DMS 273 treated with DMSO at 0.1 percent for 48 hours (cell line): ENCODE data around the gene TSPAN31.
A peak's percentile ranks its signal among the peaks of the same experiment; 100 is the strongest.
"Not testable (repeated sequence)": the region's sequence is repeated elsewhere in the genome, so short reads cannot be mapped to it uniquely, and the experiment has no call there.

Source experiments
- DNase-seq: peaks from one replicate; lab custom pipeline; 2025; lab: John Stamatoyannopoulos, UW

The TSPAN31 gene

GRCh38 chr12:57744777-57745484, at the start of gene TSPAN31:
Gene TSPAN31, plus strand, starts transcription at chr12:57745039. Its CDS starts 116 bp downstream, at chr12:57745155.
- DNase-seq: peak; percentile 92

- no peak for DNase-seq
Observed at GRCh38 chr12:57695770-57696432, 48.9 kb upstream of the TSPAN31 start.

- DNase-seq: no peak
Observed at GRCh38 chr12:57697076-57697475, 47.8 kb upstream of the TSPAN31 start.

- DNase-seq: no peak
Observed at GRCh38 chr12:57698414-57698813, 46.4 kb upstream of the TSPAN31 start.

GRCh38 chr12:57700317-57700716, 44.5 kb upstream of the TSPAN31 start:
- DNase-seq: no peak

GRCh38 chr12:57707250-57707649, 37.6 kb upstream of the TSPAN31 start:
- no peak for DNase-seq

- no peak for DNase-seq
Observed at GRCh38 chr12:57708296-57708695, 36.5 kb upstream of the TSPAN31 start.

GRCh38 chr12:57712701-57713100, 32.1 kb upstream of the TSPAN31 start:
- no peak for DNase-seq

- no peak for DNase-seq
Observed at GRCh38 chr12:57713209-57713608, 31.6 kb upstream of the TSPAN31 start.

GRCh38 chr12:57715036-57715748, 29.6 kb upstream of the TSPAN31 start:
- DNase-seq: not testable (repeated sequence)

- no peak for DNase-seq
Observed at GRCh38 chr12:57715786-57716185, 29.1 kb upstream of the TSPAN31 start.

- no peak for DNase-seq
Observed at GRCh38 chr12:57716305-57716704, 28.5 kb upstream of the TSPAN31 start.

GRCh38 chr12:57717131-57717530, 27.7 kb upstream of the TSPAN31 start:
- no peak for DNase-seq

GRCh38 chr12:57717846-57718640, 26.8 kb upstream of the TSPAN31 start:
- DNase-seq: no peak

- DNase-seq: no peak
Observed at GRCh38 chr12:57718641-57719528, 26.0 kb upstream of the TSPAN31 start.

- no peak for DNase-seq
Observed at GRCh38 chr12:57719777-57720605, 24.8 kb upstream of the TSPAN31 start.

GRCh38 chr12:57720606-57721595, 23.9 kb upstream of the TSPAN31 start:
- DNase-seq: no peak

- not testable (repeated sequence) for DNase-seq
Observed at GRCh38 chr12:57721846-57722608, 22.8 kb upstream of the TSPAN31 start.
